ENCODE results near the gene HPCAL4.

DNA sequence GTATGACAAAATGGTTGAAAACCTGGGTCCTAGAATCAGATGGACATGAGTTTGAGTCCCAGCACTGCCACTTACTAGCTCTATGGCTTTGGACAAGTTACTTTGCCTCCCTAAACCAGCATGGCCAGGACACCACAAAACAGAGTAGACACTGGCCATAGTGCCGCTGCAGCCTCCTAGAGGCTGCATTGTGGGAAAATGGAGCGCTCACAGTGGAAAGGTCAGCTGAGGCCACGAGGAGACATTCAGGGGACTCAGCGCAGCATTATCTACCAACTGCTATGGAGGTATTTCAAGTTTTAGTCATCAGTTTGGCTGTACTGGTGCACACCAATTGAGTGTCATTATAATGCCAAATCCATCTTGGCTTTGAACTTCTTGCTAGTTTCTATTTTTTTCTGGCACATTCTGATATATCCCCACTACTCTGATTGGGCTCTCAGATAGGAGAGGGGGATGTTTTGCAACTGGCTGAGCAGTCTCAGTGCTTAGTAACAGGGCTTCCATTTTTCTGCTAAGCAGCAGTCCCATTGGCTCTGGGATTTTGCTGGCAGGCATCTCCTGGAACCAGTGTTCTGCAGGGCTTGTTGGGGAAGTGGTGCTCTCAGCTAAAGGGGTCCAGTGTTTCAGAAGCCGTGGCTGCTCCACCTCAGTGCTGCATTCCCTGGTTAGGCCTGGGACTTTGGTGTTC is 35.5 kb downstream of the HPCAL4 start:
- TF ChIP-seq POLR2A (IDR thresholded peaks at IDR 0.05; ENCODE audit: low read depth, low read length) = no peak
- no peak for TF ChIP-seq TAF1 (IDR thresholded peaks at IDR 0.05; ENCODE audit: borderline replicate concordance, low read depth, low read length)
